H9 (cell line): Measurements from ENCODE around the gene DCPS. TPM values are rescaled to one million over a fixed set of nuclear protein-coding genes. Genes with fewer than 3 reads are reported as not detected.

ENCODE experiments used
- DNase-seq: peaks from one replicate; pipeline ENCODE4 v3.0.0-alpha.2; 2017
- H2AFZ ChIP-seq: one replicate; pipeline ENCODE4 v1.6.1; 2013; ENCODE audit warnings: mild to moderate bottlenecking, low read length, control low read depth, moderate library complexity
- H2AK5ac ChIP-seq: 2 replicates; pipeline ENCODE4 v1.6.1; 2013; ENCODE audit warnings: low read length, control low read depth, mixed read lengths; ENCODE audit not compliant: insufficient read length
- H2BK120ac ChIP-seq: one replicate; pipeline ENCODE4 v1.6.1; 2013; ENCODE audit warnings: low read depth, mild to moderate bottlenecking, low read length, control low read depth, inconsistent platforms; ENCODE audit not compliant: poor library complexity, severe bottlenecking
- H2BK12ac ChIP-seq: 2 replicates; pipeline ENCODE4 v1.6.1; 2013; ENCODE audit warnings: low read length, control low read depth, mixed read lengths, low read depth; ENCODE audit not compliant: insufficient read length
- H2BK15ac ChIP-seq: 2 replicates; pipeline ENCODE4 v1.6.1; 2013; ENCODE audit warnings: low read depth, low read length, control low read depth
- H2BK20ac ChIP-seq: one replicate; pipeline ENCODE4 v1.6.1; 2013; ENCODE audit warnings: low read depth, mild to moderate bottlenecking, low read length, control low read depth, inconsistent platforms; ENCODE audit not compliant: poor library complexity, severe bottlenecking
- H2BK5ac ChIP-seq: 2 replicates; pipeline ENCODE4 v1.6.1; 2013; ENCODE audit warnings: low read length, control low read depth, mixed read lengths; ENCODE audit not compliant: insufficient read length
- H3K14ac ChIP-seq: 2 replicates; pipeline ENCODE4 v1.6.1; 2013; ENCODE audit warnings: low read length, control low read depth; ENCODE audit not compliant: insufficient read depth
- H3K18ac ChIP-seq: 2 replicates; pipeline ENCODE4 v1.6.1; 2013; ENCODE audit warnings: low read depth, mild to moderate bottlenecking, mixed read lengths, low read length, control low read depth; ENCODE audit not compliant: insufficient read length
- H3K23ac ChIP-seq: 2 replicates; pipeline ENCODE4 v1.6.1; 2013; ENCODE audit warnings: low read length, control low read depth, mixed read lengths, low read depth; ENCODE audit not compliant: insufficient read length
- H3K23me2 ChIP-seq: 2 replicates; pipeline ENCODE4 v1.6.1; 2013; ENCODE audit warnings: low read depth, mild to moderate bottlenecking, mixed read lengths, low read length, control low read depth; ENCODE audit not compliant: insufficient read length, poor library complexity, severe bottlenecking
- H3K27ac ChIP-seq: 2 replicates; pipeline ENCODE4 v1.5.1; 2013; ENCODE audit warnings: low read length, control low read depth, mixed read lengths, low read depth; ENCODE audit not compliant: insufficient read length
- H3K27me3 ChIP-seq: 2 replicates; pipeline ENCODE4 v1.6.1; 2013; ENCODE audit warnings: low read length, control low read depth, inconsistent platforms; ENCODE audit not compliant: insufficient read depth
- H3K4ac ChIP-seq: 2 replicates; pipeline ENCODE4 v1.6.1; 2013; ENCODE audit warnings: low read depth, mild to moderate bottlenecking, control low read depth, inconsistent platforms, low read length, moderate library complexity
- H3K4me1 ChIP-seq: 2 replicates; pipeline ENCODE4 v1.6.1; 2013; ENCODE audit warnings: low read length, control low read depth, inconsistent platforms; ENCODE audit not compliant: insufficient read depth
- H3K4me2 ChIP-seq: 2 replicates; pipeline ENCODE4 v1.6.1; 2013; ENCODE audit warnings: low read length, control low read depth, mixed read lengths; ENCODE audit not compliant: insufficient read length, insufficient read depth
- H3K56ac ChIP-seq: 2 replicates; pipeline ENCODE4 v1.6.1; 2013; ENCODE audit warnings: low read depth, mild to moderate bottlenecking, mixed read lengths, low read length, control low read depth; ENCODE audit not compliant: insufficient read length
- H3K79me1 ChIP-seq: 2 replicates; pipeline ENCODE4 v1.6.1; 2013; ENCODE audit warnings: low read depth, mild to moderate bottlenecking, moderate library complexity, low read length, control low read depth, inconsistent platforms; ENCODE audit not compliant: insufficient read depth, poor library complexity, severe bottlenecking
- H3K79me2 ChIP-seq: 2 replicates; pipeline ENCODE4 v1.6.1; 2013; ENCODE audit warnings: low read length, control low read depth, inconsistent platforms; ENCODE audit not compliant: insufficient read depth
- H3K9ac ChIP-seq: 2 replicates; pipeline ENCODE4 v1.6.1; 2013; ENCODE audit warnings: low read length, control low read depth, mixed read lengths; ENCODE audit not compliant: insufficient read length; ENCODE audit errors: extremely low read depth
- H3K9me3 ChIP-seq: one replicate; pipeline ENCODE4 v1.6.1; 2013; ENCODE audit warnings: low read depth, low read length, inconsistent platforms; ENCODE audit not compliant: control insufficient read depth
- H3T11ph ChIP-seq: one replicate; pipeline ENCODE4 v1.6.1; 2013; ENCODE audit warnings: mild to moderate bottlenecking, low read length, control low read depth, inconsistent platforms
- H4K20me1 ChIP-seq: one replicate; pipeline ENCODE4 v1.6.1; 2013; ENCODE audit not compliant: control insufficient read depth, insufficient read length, insufficient read depth
- H4K5ac ChIP-seq: 2 replicates; pipeline ENCODE4 v1.6.1; 2013; ENCODE audit warnings: low read depth, mild to moderate bottlenecking, mixed read lengths, low read length, control low read depth; ENCODE audit not compliant: insufficient read length
- H4K8ac ChIP-seq: replicated peaks from 2 replicates; pipeline ENCODE4 v1.6.1; 2013; ENCODE audit warnings: low read length, control low read depth, mixed read lengths, low read depth; ENCODE audit not compliant: insufficient read length
- H4K91ac ChIP-seq: 2 replicates; pipeline ENCODE4 v1.6.1; 2013; ENCODE audit warnings: low read depth, mild to moderate bottlenecking, moderate library complexity, mixed read lengths, low read length, control low read depth; ENCODE audit not compliant: insufficient read length
- H3K27ac Mint-ChIP-seq, 3 experiments: 2 replicates in 2 of 3; 3 replicates in 1 of 3; pipeline ENCODE4 v1.8.0; 2020 to 2021; ENCODE audit warnings: mixed read lengths in 3 of 3, mild to moderate bottlenecking in 1 of 3, moderate library complexity in 1 of 3
- H3K27me3 Mint-ChIP-seq: 2 replicates; pipeline ENCODE4 v1.8.0; 2021; ENCODE audit warnings: low read depth, mild to moderate bottlenecking, moderate library complexity, mixed read lengths
- H3K36me3 Mint-ChIP-seq, 3 experiments: 2 replicates in 2 of 3; 3 replicates in 1 of 3; pipeline ENCODE4 v1.8.0; 2020 to 2021; ENCODE audit warnings: low read depth in 3 of 3, mixed read lengths in 3 of 3; ENCODE audit not compliant: insufficient read depth in 1 of 3
- H3K4me1 Mint-ChIP-seq, 2 experiments: 2 replicates each; pipeline ENCODE4 v1.8.0; 2020; ENCODE audit warnings: mixed read lengths in 2 of 2
- H3K4me3 Mint-ChIP-seq, 2 experiments: 2 replicates in 1 of 2; 3 replicates in 1 of 2; pipeline ENCODE4 v1.8.0; 2020 to 2021; ENCODE audit warnings: mild to moderate bottlenecking in 2 of 2, mixed read lengths in 2 of 2, moderate library complexity in 1 of 2
- H3K9me3 Mint-ChIP-seq, 2 experiments: 2 replicates in 1 of 2; 3 replicates in 1 of 2; pipeline ENCODE4 v1.8.0; 2020; ENCODE audit warnings: mild to moderate bottlenecking in 2 of 2, mixed read lengths in 2 of 2, moderate library complexity in 1 of 2
- WGBS: extraction: QIAGEN DNeasy Blood & Tissue Kit; methylation state at CpG from one replicate; pipeline ENCODE4 v1.1.7; 2013; ENCODE audit warnings: missing lambda C conversion rate, low lambda C conversion rate, mixed read lengths; ENCODE audit not compliant: insufficient read length; ENCODE audit errors: extremely low coverage; 5-methylcytosine and 5-hydroxymethylcytosine counted together
- total RNA-seq: library from RNA; stranded (reverse); gene quantifications from 2 replicates; pipeline ENCODE4 v1.2.1, GENCODE V29; 2021
- TF ChIP-seq, protein P1 (sequence below): fragments of 200-600 bp; sonication (generic); conservative IDR thresholded peaks from 3 replicates; pipeline ENCODE4 v1.8.0; 2021; ENCODE audit warnings: antibody characterized with exemption, mild to moderate bottlenecking

DCPS gene
- total RNA-seq, 1 experiment from 2014 or later = 27.7 TPM

DNA sequence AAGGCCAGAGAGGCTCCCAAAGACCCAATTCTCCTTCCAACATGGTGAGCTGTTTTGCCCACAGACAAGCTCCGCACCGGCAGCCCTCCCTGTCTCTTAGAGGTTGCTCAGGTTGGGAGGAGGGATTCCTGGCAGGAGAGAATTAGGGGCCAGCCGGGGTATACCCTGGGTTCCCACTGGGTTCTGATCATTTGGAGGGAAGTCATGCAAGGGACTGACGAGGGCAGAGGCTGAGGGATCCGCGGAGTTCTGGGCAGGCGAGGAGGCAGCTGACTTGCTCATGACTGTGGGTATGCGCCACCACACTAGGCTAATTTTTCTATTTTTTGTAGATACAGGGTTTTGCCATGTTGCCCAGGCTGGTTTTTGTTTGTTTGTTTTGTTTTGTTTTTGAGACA is 56.2 kb downstream of the DCPS start:
- Histone ChIP-seq H4K8ac (no peak overlapping the region), H4K20me1 (no peaks in the 10 kb centered on the region), H3K14ac (no peak overlapping the region), H2BK12ac (no peak overlapping the region), H2BK15ac (no peak overlapping the region), H4K91ac (no peak overlapping the region), H3K4ac (no peak overlapping the region), H2BK120ac (no peak overlapping the region), H3T11ph (no peak overlapping the region), H3K4me1 (no peaks in the 10 kb centered on the region; the same call in 1 of the 2 replicates), H3K27me3 (no peaks in the 10 kb centered on the region), H3K9ac (no peak overlapping the region), H3K23me2 (peaks cover 5% of the 10 kb centered on the region), H3K56ac (no peak overlapping the region), H2AK5ac (no peak overlapping the region), H2AFZ (no peak overlapping the region), H3K18ac (no peak overlapping the region), H3K4me2 (no peak overlapping the region), H3K79me1 (no peaks in the 10 kb centered on the region), H2BK20ac (no peak overlapping the region), H3K79me2 (peaks cover 3% of the 10 kb centered on the region; the same call in 1 of the 2 replicates), H4K5ac (no peak overlapping the region), H2BK5ac (no peak overlapping the region), H3K23ac (no peak overlapping the region), H3K9me3 (no peaks in the 10 kb centered on the region), H3K27ac (no peak overlapping the region)
- H3K27ac Mint-ChIP-seq = no peak overlapping the region
- H3K9me3 Mint-ChIP-seq = no peaks in the 10 kb centered on the region; a peak in 1 of 5 replicates
- WGBS = no CpG with 5 or more reads among the region's 8 CpGs
- DNase-seq = no peak
- H3K4me1 Mint-ChIP-seq = peaks cover 22 to 42% of the 10 kb centered on the region in 2 experiments
- no peak overlapping the region for H3K4me3 Mint-ChIP-seq
- H3K36me3 Mint-ChIP-seq = no peaks in the 10 kb centered on the region
- no peaks in the 10 kb centered on the region for H3K27me3 Mint-ChIP-seq
- TF ChIP-seq, protein P1, sequence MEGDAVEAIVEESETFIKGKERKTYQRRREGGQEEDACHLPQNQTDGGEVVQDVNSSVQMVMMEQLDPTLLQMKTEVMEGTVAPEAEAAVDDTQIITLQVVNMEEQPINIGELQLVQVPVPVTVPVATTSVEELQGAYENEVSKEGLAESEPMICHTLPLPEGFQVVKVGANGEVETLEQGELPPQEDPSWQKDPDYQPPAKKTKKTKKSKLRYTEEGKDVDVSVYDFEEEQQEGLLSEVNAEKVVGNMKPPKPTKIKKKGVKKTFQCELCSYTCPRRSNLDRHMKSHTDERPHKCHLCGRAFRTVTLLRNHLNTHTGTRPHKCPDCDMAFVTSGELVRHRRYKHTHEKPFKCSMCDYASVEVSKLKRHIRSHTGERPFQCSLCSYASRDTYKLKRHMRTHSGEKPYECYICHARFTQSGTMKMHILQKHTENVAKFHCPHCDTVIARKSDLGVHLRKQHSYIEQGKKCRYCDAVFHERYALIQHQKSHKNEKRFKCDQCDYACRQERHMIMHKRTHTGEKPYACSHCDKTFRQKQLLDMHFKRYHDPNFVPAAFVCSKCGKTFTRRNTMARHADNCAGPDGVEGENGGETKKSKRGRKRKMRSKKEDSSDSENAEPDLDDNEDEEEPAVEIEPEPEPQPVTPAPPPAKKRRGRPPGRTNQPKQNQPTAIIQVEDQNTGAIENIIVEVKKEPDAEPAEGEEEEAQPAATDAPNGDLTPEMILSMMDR = no peak
